ENCODE results near the gene KMT2B.

KMT2B gene

GRCh38 chr19:35757231-35757748 is 39.5 kb downstream of the KMT2B start (continued):
- TF ChIP-seq HIC1 (tag by site-specific recombination; IDR thresholded peaks at IDR 0.05): peak; percentile 40; the same call in 1 of the 2 replicates
- TF ChIP-seq ZNF791 (tag by site-specific recombination; IDR thresholded peaks at IDR 0.05): no peak
- TF ChIP-seq ZNF600 (tag by site-specific recombination; IDR thresholded peaks at IDR 0.05): peak; percentile 76
- TF ChIP-seq OVOL3 (tag by site-specific recombination; IDR thresholded peaks at IDR 0.05): peak; percentile 65; the same call in 1 of the 2 replicates
- TF ChIP-seq, protein P1, sequence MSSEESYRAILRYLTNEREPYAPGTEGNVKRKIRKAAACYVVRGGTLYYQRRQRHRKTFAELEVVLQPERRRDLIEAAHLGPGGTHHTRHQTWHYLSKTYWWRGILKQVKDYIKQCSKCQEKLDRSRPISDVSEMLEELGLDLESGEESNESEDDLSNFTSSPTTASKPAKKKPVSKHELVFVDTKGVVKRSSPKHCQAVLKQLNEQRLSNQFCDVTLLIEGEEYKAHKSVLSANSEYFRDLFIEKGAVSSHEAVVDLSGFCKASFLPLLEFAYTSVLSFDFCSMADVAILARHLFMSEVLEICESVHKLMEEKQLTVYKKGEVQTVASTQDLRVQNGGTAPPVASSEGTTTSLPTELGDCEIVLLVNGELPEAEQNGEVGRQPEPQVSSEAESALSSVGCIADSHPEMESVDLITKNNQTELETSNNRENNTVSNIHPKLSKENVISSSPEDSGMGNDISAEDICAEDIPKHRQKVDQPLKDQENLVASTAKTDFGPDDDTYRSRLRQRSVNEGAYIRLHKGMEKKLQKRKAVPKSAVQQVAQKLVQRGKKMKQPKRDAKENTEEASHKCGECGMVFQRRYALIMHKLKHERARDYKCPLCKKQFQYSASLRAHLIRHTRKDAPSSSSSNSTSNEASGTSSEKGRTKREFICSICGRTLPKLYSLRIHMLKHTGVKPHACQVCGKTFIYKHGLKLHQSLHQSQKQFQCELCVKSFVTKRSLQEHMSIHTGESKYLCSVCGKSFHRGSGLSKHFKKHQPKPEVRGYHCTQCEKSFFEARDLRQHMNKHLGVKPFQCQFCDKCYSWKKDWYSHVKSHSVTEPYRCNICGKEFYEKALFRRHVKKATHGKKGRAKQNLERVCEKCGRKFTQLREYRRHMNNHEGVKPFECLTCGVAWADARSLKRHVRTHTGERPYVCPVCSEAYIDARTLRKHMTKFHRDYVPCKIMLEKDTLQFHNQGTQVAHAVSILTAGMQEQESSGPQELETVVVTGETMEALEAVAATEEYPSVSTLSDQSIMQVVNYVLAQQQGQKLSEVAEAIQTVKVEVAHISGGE (tag by site-specific recombination; conservative IDR thresholded peaks at IDR 0.05; ENCODE audit: low read depth): no peak
- TF ChIP-seq GLIS2 (tag by site-specific recombination; IDR thresholded peaks at IDR 0.05): peak; percentile 97
- 0 out of 2 replicates have a peak, but pooled peaks have one; percentile 28 for TF ChIP-seq ZNF623 (tag by site-specific recombination; IDR thresholded peaks at IDR 0.05)
- no peak for TF ChIP-seq ZNF426 (tag by site-specific recombination; IDR thresholded peaks at IDR 0.05)
- no peak for TF ChIP-seq ZNF843 (tag by site-specific recombination; IDR thresholded peaks at IDR 0.05)
- TF ChIP-seq HOXD13 (CRISPR knock-in tag; IDR thresholded peaks at IDR 0.05; ENCODE audit: borderline replicate concordance): no peak
- TF ChIP-seq KLF16 (tag by site-specific recombination; IDR thresholded peaks at IDR 0.05): peak; percentile 72
- peak; percentile 72 for TF ChIP-seq SP7 (tag by site-specific recombination; IDR thresholded peaks at IDR 0.05)
- TF ChIP-seq ZBTB6 (tag by site-specific recombination; IDR thresholded peaks at IDR 0.05): 0 out of 2 replicates have a peak, but pooled peaks have one; percentile 30
- TF ChIP-seq ZNF398 (tag by site-specific recombination; IDR thresholded peaks at IDR 0.05): peak; percentile 90
- TF ChIP-seq CTCF (tag by site-specific recombination; IDR thresholded peaks at IDR 0.05): peak; percentile 74
- no peak for TF ChIP-seq ZNF837 (tag by site-specific recombination; IDR thresholded peaks at IDR 0.05)
- no peak for TF ChIP-seq ZNF792 (tag by site-specific recombination; IDR thresholded peaks at IDR 0.05)
- TF ChIP-seq SALL2 (tag by site-specific recombination; IDR thresholded peaks at IDR 0.05; ENCODE audit: borderline replicate concordance): no peak
- TF ChIP-seq ZIC2 (tag by site-specific recombination; IDR thresholded peaks at IDR 0.05): peak; percentile 90
- peak; percentile 89 for TF ChIP-seq ZNF335 (tag by site-specific recombination; conservative IDR thresholded peaks at IDR 0.05)
- TF ChIP-seq, protein P2, sequence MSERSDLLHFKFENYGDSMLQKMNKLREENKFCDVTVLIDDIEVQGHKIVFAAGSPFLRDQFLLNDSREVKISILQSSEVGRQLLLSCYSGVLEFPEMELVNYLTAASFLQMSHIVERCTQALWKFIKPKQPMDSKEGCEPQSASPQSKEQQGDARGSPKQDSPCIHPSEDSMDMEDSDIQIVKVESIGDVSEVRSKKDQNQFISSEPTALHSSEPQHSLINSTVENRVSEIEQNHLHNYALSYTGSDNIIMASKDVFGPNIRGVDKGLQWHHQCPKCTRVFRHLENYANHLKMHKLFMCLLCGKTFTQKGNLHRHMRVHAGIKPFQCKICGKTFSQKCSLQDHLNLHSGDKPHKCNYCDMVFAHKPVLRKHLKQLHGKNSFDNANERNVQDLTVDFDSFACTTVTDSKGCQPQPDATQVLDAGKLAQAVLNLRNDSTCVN (tag by site-specific recombination; optimal IDR thresholded peaks at IDR 0.05): peak; percentile 81
- peak; percentile 81 for TF ChIP-seq ZNF366 (tag by site-specific recombination; conservative IDR thresholded peaks at IDR 0.05)
- TF ChIP-seq ZBTB44 (tag by site-specific recombination; IDR thresholded peaks at IDR 0.05): peak; percentile 92
- peak; percentile 64; the same call in 1 of the 2 replicates for TF ChIP-seq ZNF596 (tag by site-specific recombination; IDR thresholded peaks at IDR 0.05)
- peak; percentile 100 for TF ChIP-seq ZNF660 (tag by site-specific recombination; IDR thresholded peaks at IDR 0.05)
